ENCODE data around the gene SMYD3. TPM values are rescaled to one million over a fixed set of nuclear protein-coding genes. Genes with fewer than 3 reads are reported as not detected.

SMYD3 gene
- total RNA-seq, 5 donors from 2014 or later (not counting 1 experiment from before 2014, with no cell fraction given), result 17.7 to 37.8 (median 21.9) TPM

DNA sequence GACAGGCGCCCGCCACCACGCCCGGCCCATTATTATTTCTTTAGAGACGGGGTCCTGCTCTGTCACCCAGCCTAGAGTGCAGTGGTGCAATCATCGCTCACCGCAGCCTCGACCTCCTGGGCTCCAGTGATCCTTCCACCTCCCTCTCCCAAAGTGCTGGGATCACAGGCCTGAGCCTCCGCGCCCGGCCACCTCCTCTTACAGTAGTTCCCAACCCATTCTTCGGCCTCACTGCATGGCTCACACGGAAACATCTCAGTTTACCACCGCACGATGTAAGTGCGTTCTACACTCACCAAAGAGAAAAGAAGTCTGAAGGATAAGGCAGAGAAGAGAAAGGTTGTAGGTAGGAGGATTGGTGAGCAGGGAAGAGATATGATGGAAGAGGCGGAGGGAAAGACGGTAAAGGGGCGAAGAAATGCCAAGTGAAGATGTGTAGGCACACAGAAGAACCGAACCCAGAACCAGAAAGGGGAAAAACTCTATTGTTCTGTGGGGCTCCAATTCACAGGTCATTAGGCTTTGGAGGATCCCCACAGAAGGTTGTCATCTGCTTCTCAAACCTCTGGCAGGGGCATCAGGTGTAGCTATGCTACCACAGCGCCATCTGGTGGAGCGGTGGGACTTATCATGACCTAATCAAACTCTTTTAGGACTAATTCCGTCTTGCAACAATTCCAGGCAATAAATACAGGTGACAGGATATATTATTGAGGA lies 504.2 kb downstream of the SMYD3 start:
- H3K27ac ChIP-seq (ENCODE audit: low read length), result no peak overlapping the region
- H3K9me3 ChIP-seq, result no peaks in the 10 kb centered on the region
- H3K4me1 ChIP-seq (ENCODE audit: control insufficient read depth in 1 of 2, extremely low read depth in 1 of 2, insufficient read depth in 2 of 2, low read length in 2 of 2), result no peaks in the 10 kb centered on the region
- no peaks in the 10 kb centered on the region for H3K36me3 ChIP-seq (ENCODE audit: control insufficient read depth in 2 of 2, extremely low read depth in 1 of 2, insufficient read depth in 1 of 2, low read length in 1 of 2)
- no peaks in the 10 kb centered on the region for H3K4me1 Mint-ChIP-seq
- no peak overlapping the region for H3K4me3 ChIP-seq (ENCODE audit: control insufficient read depth in 1 of 2, extremely low read depth in 1 of 2, low read length in 1 of 2)
- H3K27ac Mint-ChIP-seq, result no peak overlapping the region
- no peak overlapping the region for H3K4me3 Mint-ChIP-seq
- POLR2A ChIA-PET, result no interaction called here
- CTCF ChIA-PET, result interaction anchor here (0.6 to 4.6 kb wide), 7 partner anchors 115 to 850 kb away, joined by 3 to 25 read pairs (median 4); no protein-coding TSS in a partner anchor
- H3K36me3 Mint-ChIP-seq, result peaks cover 5% of the 10 kb centered on the region
- WGBS (ENCODE audit: insufficient coverage), result 91% methylated on average over 10 of the region's 23 CpGs
- no peaks in the 10 kb centered on the region for H3K27me3 Mint-ChIP-seq
- no peaks in the 10 kb centered on the region for H3K27me3 ChIP-seq (replicated peaks in 1 of 2; ENCODE audit: control insufficient read depth in 2 of 2, extremely low read depth in 1 of 2, insufficient read depth in 2 of 2, low read length in 1 of 2)
- H3K9me3 Mint-ChIP-seq, result no peaks in the 10 kb centered on the region
- peak in 3 of 4 experiments; percentile 37 to 65 (median 56) for ATAC-seq (replicated peaks in 1 of 4)
- peak; percentile 42 to 88 (median 77) for DNase-seq

- H3K27ac ChIP-seq (ENCODE audit: low read length), result no peak overlapping the region
- H3K27me3 ChIP-seq (replicated peaks in 1 of 2; ENCODE audit: control insufficient read depth in 2 of 2, extremely low read depth in 1 of 2, insufficient read depth in 2 of 2, low read length in 1 of 2), result no peaks in the 10 kb centered on the region
- H3K36me3 Mint-ChIP-seq, result peaks cover 12% of the 10 kb centered on the region
- no peaks in the 10 kb centered on the region for H3K9me3 Mint-ChIP-seq
- DNase-seq (no peak), ATAC-seq (replicated peaks in 1 of 4) (no peak)
- H3K36me3 ChIP-seq (ENCODE audit: control insufficient read depth in 2 of 2, extremely low read depth in 1 of 2, insufficient read depth in 1 of 2, low read length in 1 of 2), result no peaks in the 10 kb centered on the region
- 95% methylated on average over 4 of the region's 9 CpGs for WGBS (ENCODE audit: insufficient coverage)
- H3K4me1 ChIP-seq (ENCODE audit: control insufficient read depth in 1 of 2, extremely low read depth in 1 of 2, insufficient read depth in 2 of 2, low read length in 2 of 2), result no peaks in the 10 kb centered on the region
- H3K27ac Mint-ChIP-seq, result no peak overlapping the region
- H3K27me3 Mint-ChIP-seq, result no peaks in the 10 kb centered on the region
- H3K4me3 Mint-ChIP-seq, result no peak overlapping the region
- ChIA-PET POLR2A (no interaction called here), CTCF (interaction anchor here in 1 of 2 donors (0.9 to 1.8 kb wide), 2 partner anchors 10 to 113 kb away, joined by 3 to 6 read pairs; no protein-coding TSS in a partner anchor)
- H3K4me1 Mint-ChIP-seq, result no peaks in the 10 kb centered on the region
- no peak overlapping the region for H3K4me3 ChIP-seq (ENCODE audit: control insufficient read depth in 1 of 2, extremely low read depth in 1 of 2, low read length in 1 of 2)
- no peaks in the 10 kb centered on the region for H3K9me3 ChIP-seq
Measured at GRCh38 chr1:246001837-246002230, 505.2 kb downstream of the SMYD3 start.

DNA sequence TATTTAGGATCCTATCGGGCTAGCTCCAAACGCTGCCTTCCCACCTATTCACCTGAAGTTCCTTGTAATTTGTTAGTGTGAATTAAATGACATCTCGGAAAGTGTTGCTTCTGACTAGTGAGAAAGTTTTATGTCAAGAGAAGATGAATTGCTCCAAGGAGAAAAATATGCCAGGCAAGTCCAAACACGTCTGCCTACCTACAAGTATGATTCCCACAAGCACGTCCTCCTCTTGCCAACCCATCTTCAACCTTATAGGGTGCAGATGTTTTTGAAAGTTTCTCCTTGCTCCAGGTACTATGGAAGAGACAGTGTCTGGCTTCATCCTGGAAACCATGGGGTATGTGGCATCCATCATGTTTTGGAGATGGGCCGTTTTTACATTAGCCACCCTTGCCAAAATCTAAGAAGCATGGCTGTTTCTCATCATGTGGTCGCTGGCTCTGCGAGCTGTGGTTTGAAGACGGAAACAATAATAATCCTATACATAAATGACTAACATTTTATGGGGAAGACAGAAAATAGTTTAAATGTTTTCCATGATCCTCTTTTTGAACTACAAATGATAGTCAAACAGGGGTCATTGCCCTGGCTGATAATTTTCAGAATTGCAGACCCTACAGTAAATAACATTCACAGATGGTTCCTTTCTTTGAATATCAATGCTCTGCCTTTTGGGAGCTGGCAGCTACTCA lies 505.8 kb downstream of the SMYD3 start:
- WGBS (ENCODE audit: insufficient coverage), result no CpG with 5 or more reads among the region's 9 CpGs
- H3K27ac ChIP-seq (ENCODE audit: low read length), result no peak overlapping the region
- no peak overlapping the region for H3K27ac Mint-ChIP-seq
- no peaks in the 10 kb centered on the region for H3K36me3 ChIP-seq (ENCODE audit: control insufficient read depth in 2 of 2, extremely low read depth in 1 of 2, insufficient read depth in 1 of 2, low read length in 1 of 2)
- POLR2A ChIA-PET, result interaction anchor here in 1 of 2 donors (0.6 kb wide), 1 partner anchor 836 kb away, joined by 3 read pairs; no protein-coding TSS in a partner anchor
- ATAC-seq (replicated peaks in 1 of 4) (no peak), DNase-seq (no peak)
- no peaks in the 10 kb centered on the region for H3K27me3 ChIP-seq (replicated peaks in 1 of 2; ENCODE audit: control insufficient read depth in 2 of 2, extremely low read depth in 1 of 2, insufficient read depth in 2 of 2, low read length in 1 of 2)
- H3K36me3 Mint-ChIP-seq, result peaks cover 12% of the 10 kb centered on the region
- no peaks in the 10 kb centered on the region for H3K4me1 ChIP-seq (ENCODE audit: control insufficient read depth in 1 of 2, extremely low read depth in 1 of 2, insufficient read depth in 2 of 2, low read length in 2 of 2)
- no peaks in the 10 kb centered on the region for H3K9me3 ChIP-seq
- H3K4me3 ChIP-seq (ENCODE audit: control insufficient read depth in 1 of 2, extremely low read depth in 1 of 2, low read length in 1 of 2), result no peak overlapping the region
- H3K4me3 Mint-ChIP-seq, result no peak overlapping the region
- CTCF ChIA-PET, result interaction anchor here in 1 of 2 donors (0.9 to 1.8 kb wide), 2 partner anchors 11 to 113 kb away, joined by 3 to 6 read pairs; no protein-coding TSS in a partner anchor
- no peaks in the 10 kb centered on the region for H3K27me3 Mint-ChIP-seq
- H3K4me1 Mint-ChIP-seq, result no peaks in the 10 kb centered on the region
- H3K9me3 Mint-ChIP-seq, result no peaks in the 10 kb centered on the region

DNA sequence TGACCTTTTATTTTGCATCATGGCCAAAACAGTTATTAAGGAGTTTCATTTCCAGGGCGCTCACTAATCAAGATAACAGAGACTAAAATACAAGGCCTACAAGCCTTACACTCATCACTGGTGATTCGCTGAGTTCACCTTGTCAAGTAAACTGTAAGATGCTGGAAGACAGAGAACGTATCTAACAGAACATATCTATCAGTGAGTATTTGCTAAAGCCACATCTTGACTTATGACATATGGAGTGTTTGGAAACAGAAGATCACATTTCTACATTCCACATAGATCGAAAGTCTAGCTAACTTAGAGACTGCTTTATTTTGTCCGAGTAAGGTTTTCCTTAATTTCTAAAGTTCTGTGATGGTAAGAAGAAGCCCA lies 506.5 kb downstream of the SMYD3 start:
- no CpG with 5 or more reads among the region's 5 CpGs for WGBS (ENCODE audit: insufficient coverage)
- ATAC-seq (replicated peaks in 1 of 4), result no peak
- no peak overlapping the region for H3K27ac Mint-ChIP-seq
- H3K9me3 Mint-ChIP-seq, result no peaks in the 10 kb centered on the region
- peaks cover 12% of the 10 kb centered on the region for H3K36me3 Mint-ChIP-seq
- H3K27me3 Mint-ChIP-seq, result no peaks in the 10 kb centered on the region
- no peak overlapping the region for H3K4me3 Mint-ChIP-seq
- DNase-seq, result no peak
- Histone ChIP-seq H3K4me1 (ENCODE audit: control insufficient read depth in 1 of 2, extremely low read depth in 1 of 2, insufficient read depth in 2 of 2, low read length in 2 of 2) (no peaks in the 10 kb centered on the region), H3K36me3 (ENCODE audit: control insufficient read depth in 2 of 2, extremely low read depth in 1 of 2, insufficient read depth in 1 of 2, low read length in 1 of 2) (no peaks in the 10 kb centered on the region), H3K4me3 (ENCODE audit: control insufficient read depth in 1 of 2, extremely low read depth in 1 of 2, low read length in 1 of 2) (no peak overlapping the region), H3K27me3 (replicated peaks in 1 of 2; ENCODE audit: control insufficient read depth in 2 of 2, extremely low read depth in 1 of 2, insufficient read depth in 2 of 2, low read length in 1 of 2) (no peaks in the 10 kb centered on the region), H3K27ac (ENCODE audit: low read length) (no peak overlapping the region), H3K9me3 (no peaks in the 10 kb centered on the region)
- POLR2A ChIA-PET, result interaction anchor here in 1 of 2 donors (0.6 kb wide), 1 partner anchor 835 kb away, joined by 3 read pairs; no protein-coding TSS in a partner anchor
- CTCF ChIA-PET, result interaction anchor here in 1 of 2 donors (1.8 kb wide), 1 partner anchor 112 kb away, joined by 6 read pairs; no protein-coding TSS in a partner anchor
- no peaks in the 10 kb centered on the region for H3K4me1 Mint-ChIP-seq

DNA sequence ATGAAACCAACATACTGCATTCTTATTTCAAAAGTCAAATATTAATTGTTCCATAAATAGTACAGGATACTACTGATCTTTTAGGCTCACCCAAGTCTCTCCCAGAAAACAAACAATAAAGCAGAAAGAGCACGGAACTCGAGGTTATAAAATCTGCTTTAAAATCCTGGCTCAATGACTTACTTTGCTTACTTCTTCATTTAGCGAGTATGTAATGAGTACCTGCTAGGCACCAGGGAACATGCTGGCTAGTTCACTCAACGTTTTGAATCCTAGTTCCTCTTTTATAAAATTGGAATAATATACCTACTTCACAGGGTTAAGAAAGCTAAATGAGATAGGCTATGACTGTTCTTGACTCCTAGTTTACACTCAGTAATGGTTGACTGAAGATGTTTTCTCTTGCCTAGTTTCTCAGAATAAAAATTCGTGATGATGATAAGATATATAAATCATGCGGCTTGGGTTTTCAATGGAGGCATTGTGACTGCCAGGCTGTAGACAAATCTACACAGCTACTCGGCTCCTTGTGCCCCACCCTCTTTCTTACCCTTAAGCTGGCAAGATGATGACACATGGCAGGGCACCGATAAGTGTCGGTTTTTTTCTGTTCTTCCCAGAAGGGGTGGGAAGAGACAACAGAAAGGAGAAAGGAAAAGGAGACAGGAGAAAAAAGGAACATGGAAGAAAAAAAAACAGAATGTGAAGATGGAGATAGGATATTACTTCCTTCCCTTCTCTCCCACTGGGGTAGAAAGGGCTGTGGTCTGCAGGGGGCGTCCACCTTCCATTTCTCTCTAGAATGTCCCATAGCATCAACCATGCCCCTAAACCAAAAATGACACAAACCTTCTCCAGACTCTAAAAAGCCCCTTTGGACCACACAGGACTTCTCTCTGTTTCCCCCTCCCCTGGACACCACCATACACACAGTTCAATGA lies 507.1 kb downstream of the SMYD3 start:
- CTCF ChIA-PET, result interaction anchor here in 1 of 2 donors (1.4 kb wide), 1 partner anchor 847 kb away, joined by 5 read pairs; no protein-coding TSS in a partner anchor
- Mint-ChIP-seq H3K4me1 (no peaks in the 10 kb centered on the region), H3K4me3 (no peak overlapping the region), H3K27me3 (no peaks in the 10 kb centered on the region), H3K27ac (no peak overlapping the region), H3K9me3 (no peaks in the 10 kb centered on the region), H3K36me3 (peaks cover 12% of the 10 kb centered on the region)
- DNase-seq (no peak), ATAC-seq (replicated peaks in 1 of 4) (no peak)
- 50% methylated on average over 2 of the region's 10 CpGs for WGBS (ENCODE audit: insufficient coverage)
- Histone ChIP-seq H3K27me3 (replicated peaks in 1 of 2; ENCODE audit: control insufficient read depth in 2 of 2, extremely low read depth in 1 of 2, insufficient read depth in 2 of 2, low read length in 1 of 2) (no peaks in the 10 kb centered on the region), H3K9me3 (no peaks in the 10 kb centered on the region), H3K4me3 (ENCODE audit: control insufficient read depth in 1 of 2, extremely low read depth in 1 of 2, low read length in 1 of 2) (no peak overlapping the region), H3K4me1 (ENCODE audit: control insufficient read depth in 1 of 2, extremely low read depth in 1 of 2, insufficient read depth in 2 of 2, low read length in 2 of 2) (no peaks in the 10 kb centered on the region), H3K27ac (ENCODE audit: low read length) (no peak overlapping the region), H3K36me3 (ENCODE audit: control insufficient read depth in 2 of 2, extremely low read depth in 1 of 2, insufficient read depth in 1 of 2, low read length in 1 of 2) (no peaks in the 10 kb centered on the region)
- POLR2A ChIA-PET, result no interaction called here
